ENCODE data around the gene FIGN. TPM values are rescaled to one million over a fixed set of nuclear protein-coding genes. Genes with fewer than 3 reads are reported as not detected.

FIGN gene
- total and polyA plus RNA-seq, 2 donors (not counting 1 experiment from before 2014, with no cell fraction given), result not detected

- H4K20me1 ChIP-seq (ENCODE audit: control insufficient read depth, insufficient read depth, low read length, poor library complexity, severe bottlenecking), result no peaks in the 10 kb centered on the region
- no peak overlapping the region for H3K9ac ChIP-seq (ENCODE audit: low read length)
- DNase-seq (no peak), ATAC-seq (ENCODE audit: low read depth) (no peak)
- Mint-ChIP-seq H3K4me3 (no peak overlapping the region), H3K27me3 (no peaks in the 10 kb centered on the region), H3K4me1 (no peaks in the 10 kb centered on the region), H3K9me3 (ENCODE audit: insufficient read depth) (no peaks in the 10 kb centered on the region), H3K27ac (no peak overlapping the region)
- no peaks in the 10 kb centered on the region for H3K4me1 ChIP-seq (ENCODE audit: control insufficient read depth in 2 of 2, insufficient read depth in 2 of 2, low read length in 2 of 2)
- H3K36me3 ChIP-seq (replicated peaks in 1 of 2; ENCODE audit: control extremely low read depth in 1 of 2, control insufficient read depth in 1 of 2, extremely low read depth in 1 of 2, insufficient read depth in 2 of 2, low read length in 1 of 2), result no peaks in the 10 kb centered on the region
- POLR2A ChIA-PET, result no interaction called here
- no peaks in the 10 kb centered on the region for H3K9me3 ChIP-seq (ENCODE audit: control extremely low read depth in 1 of 3, control insufficient read depth in 2 of 3, insufficient read depth in 1 of 3, low read length in 2 of 3)
- no peak overlapping the region for H3K27ac ChIP-seq (ENCODE audit: low read length in 2 of 2)
- CTCF ChIA-PET, result no interaction called here
- H3K4me2 ChIP-seq (replicated peaks; ENCODE audit: low read depth, low read length, poor library complexity, severe bottlenecking), result no peak overlapping the region
- H2AFZ ChIP-seq (ENCODE audit: insufficient read depth, low read depth, low read length, poor library complexity, severe bottlenecking), result no peak overlapping the region
- TF ChIP-seq EZH2 (IDR thresholded peaks at IDR 0.05; ENCODE audit: borderline replicate concordance, insufficient read depth, low read depth, low read length, poor library complexity, severe bottlenecking) (no peak), CTCF (IDR thresholded peaks at IDR 0.05) (no peak)
- no peaks in the 10 kb centered on the region for H3K79me2 ChIP-seq (ENCODE audit: control insufficient read depth, insufficient read depth, low read length)
- intact Hi-C loops (cut with micrococcal nuclease), result no loop called here
- H3K4me3 ChIP-seq (ENCODE audit: control extremely low read depth in 1 of 5, extremely low read depth in 1 of 5, insufficient read depth in 1 of 5, low read depth in 2 of 5, low read length in 4 of 5), result no peak overlapping the region
- no peaks in the 10 kb centered on the region for H3K27me3 ChIP-seq (replicated peaks in 1 of 4; ENCODE audit: control extremely low read depth in 1 of 4, control insufficient read depth in 3 of 4, insufficient read depth in 4 of 4, low read length in 3 of 4)
Measured at GRCh38 chr2:163647300-163647699, 88.5 kb downstream of the FIGN start.

- Histone ChIP-seq H4K20me1 (ENCODE audit: control insufficient read depth, insufficient read depth, low read length, poor library complexity, severe bottlenecking) (no peaks in the 10 kb centered on the region), H3K27ac (ENCODE audit: low read length in 2 of 2) (no peak overlapping the region), H3K79me2 (ENCODE audit: control insufficient read depth, insufficient read depth, low read length) (no peaks in the 10 kb centered on the region), H3K4me1 (ENCODE audit: control insufficient read depth in 2 of 2, insufficient read depth in 2 of 2, low read length in 2 of 2) (no peaks in the 10 kb centered on the region), H3K4me3 (ENCODE audit: control extremely low read depth in 1 of 5, extremely low read depth in 1 of 5, insufficient read depth in 1 of 5, low read depth in 2 of 5, low read length in 4 of 5) (no peak overlapping the region), H3K4me2 (replicated peaks; ENCODE audit: low read depth, low read length, poor library complexity, severe bottlenecking) (no peak overlapping the region), H2AFZ (ENCODE audit: insufficient read depth, low read depth, low read length, poor library complexity, severe bottlenecking) (no peak overlapping the region), H3K9me3 (ENCODE audit: control extremely low read depth in 1 of 3, control insufficient read depth in 2 of 3, insufficient read depth in 1 of 3, low read length in 2 of 3) (no peaks in the 10 kb centered on the region), H3K36me3 (replicated peaks in 1 of 2; ENCODE audit: control extremely low read depth in 1 of 2, control insufficient read depth in 1 of 2, extremely low read depth in 1 of 2, insufficient read depth in 2 of 2, low read length in 1 of 2) (no peaks in the 10 kb centered on the region), H3K27me3 (replicated peaks in 1 of 4; ENCODE audit: control extremely low read depth in 1 of 4, control insufficient read depth in 3 of 4, insufficient read depth in 4 of 4, low read length in 3 of 4) (no peaks in the 10 kb centered on the region), H3K9ac (ENCODE audit: low read length) (no peak overlapping the region)
- intact Hi-C loops (cut with micrococcal nuclease), result no loop called here
- TF ChIP-seq EZH2 (IDR thresholded peaks at IDR 0.05; ENCODE audit: borderline replicate concordance, insufficient read depth, low read depth, low read length, poor library complexity, severe bottlenecking) (no peak), CTCF (IDR thresholded peaks at IDR 0.05) (no peak)
- H3K4me3 Mint-ChIP-seq, result no peak overlapping the region
- DNase-seq (no peak), ATAC-seq (ENCODE audit: low read depth) (no peak)
- H3K27me3 Mint-ChIP-seq, result no peaks in the 10 kb centered on the region
- ChIA-PET CTCF (no interaction called here), POLR2A (no interaction called here)
- H3K27ac Mint-ChIP-seq, result no peak overlapping the region
- WGBS (ENCODE audit: insufficient coverage), result no CpG with 5 or more reads among the region's 1 CpG
- no peaks in the 10 kb centered on the region for H3K4me1 Mint-ChIP-seq
- no peaks in the 10 kb centered on the region for H3K9me3 Mint-ChIP-seq (ENCODE audit: insufficient read depth)
Measured at GRCh38 chr2:163646687-163647086, 89.1 kb downstream of the FIGN start.
